ACHN (cell line): ENCODE data around the gene AGPAT1.
"Not testable (repeated sequence)": the region's sequence is repeated elsewhere in the genome, so short reads cannot be mapped to it uniquely, and the experiment has no call there.

ENCODE experiments used
- DNase-seq: peaks from one replicate; pipeline ENCODE4 v3.0.0-alpha.2; 2015
- in situ Hi-C: cut with HindIII; loops from 2 replicates; pipeline ENCODE4 v1.10.0; 2017; ENCODE audit warnings: low sequenced_read_pairs, low pct_ligation_motif_present, low pct_unique_long_range_greater_than_20kb

The AGPAT1 gene

GRCh38 chr6:32175711-32176475 lies at the start of gene AGPAT1:
AGPAT1 (minus strand) TSS chr6:32176084; CDS start chr6:32171496, 4,588 bp downstream.
- peak; percentile 91 for DNase-seq
- in situ Hi-C loops: no loop called here

GRCh38 chr6:32224696-32225095 lies 48.8 kb upstream of the AGPAT1 start:
- in situ Hi-C loops: no loop called here
- no peak for DNase-seq

- in situ Hi-C loops: no loop called here
Observed at GRCh38 chr6:32223258-32224235, 47.7 kb upstream of the AGPAT1 start, which contains the start of gene NOTCH4. NOTCH4 (minus strand) TSS chr6:32224067; CDS start chr6:32223928, 139 bp downstream.

GRCh38 chr6:32222333-32223230 lies 46.7 kb upstream of the AGPAT1 start:
- no peak for DNase-seq
- in situ Hi-C loops: no loop called here

More at GRCh38 chr6:32223258-32224235, 47.7 kb upstream of the AGPAT1 start, which contains the start of gene NOTCH4:
- no peak for DNase-seq

- in situ Hi-C loops: no loop called here
- no peak for DNase-seq
Observed at GRCh38 chr6:32220021-32220420, 44.1 kb upstream of the AGPAT1 start.

GRCh38 chr6:32218167-32218566 lies 42.3 kb upstream of the AGPAT1 start:
- no peak for DNase-seq
- in situ Hi-C loops: no loop called here

- in situ Hi-C loops: no loop called here
- no peak for DNase-seq
Observed at GRCh38 chr6:32216998-32217397, 41.1 kb upstream of the AGPAT1 start.

- in situ Hi-C loops: no loop called here
- DNase-seq: no peak
Observed at GRCh38 chr6:32216285-32216684, 40.4 kb upstream of the AGPAT1 start.

- in situ Hi-C loops: no loop called here
Observed at GRCh38 chr6:32215617-32216016, 39.7 kb upstream of the AGPAT1 start.

GRCh38 chr6:32214126-32214525 lies 38.2 kb upstream of the AGPAT1 start:
- no peak for DNase-seq
- in situ Hi-C loops: no loop called here

More at GRCh38 chr6:32215617-32216016, 39.7 kb upstream of the AGPAT1 start:
- no peak for DNase-seq

GRCh38 chr6:32213649-32214048 lies 37.8 kb upstream of the AGPAT1 start:
- no peak for DNase-seq
- in situ Hi-C loops: no loop called here

GRCh38 chr6:32212076-32212760 lies 36.3 kb upstream of the AGPAT1 start:
- in situ Hi-C loops: no loop called here
- no peak for DNase-seq

- DNase-seq, in situ Hi-C loops: not testable (repeated sequence)
Observed at GRCh38 chr6:32211432-32211831, 35.5 kb upstream of the AGPAT1 start.

GRCh38 chr6:32210191-32210601 lies 34.3 kb upstream of the AGPAT1 start:
- no peak for DNase-seq
- in situ Hi-C loops: no loop called here

- in situ Hi-C loops: no loop called here
- no peak for DNase-seq
Observed at GRCh38 chr6:32208996-32209395, 33.1 kb upstream of the AGPAT1 start.

GRCh38 chr6:32204268-32204715 lies 28.4 kb upstream of the AGPAT1 start:
- no peak for DNase-seq
- in situ Hi-C loops: no loop called here

GRCh38 chr6:32203426-32204267 lies 27.8 kb upstream of the AGPAT1 start:
- in situ Hi-C loops: no loop called here
- no peak for DNase-seq
